ENCODE data around the gene ENTPD2.
"Not testable (repeated sequence)": the region's sequence is repeated elsewhere in the genome, so short reads cannot be mapped to it uniquely, and the experiment has no call there.

Gene ENTPD2

GRCh38 chr9:137045294-137046087 is 8.4 kb downstream of the ENTPD2 start:
- DNase-seq (ENCODE audit: low read depth) = peak; percentile 66

GRCh38 chr9:137044502-137045177 is 9.2 kb downstream of the ENTPD2 start:
- DNase-seq (ENCODE audit: low read depth) = no peak

- DNase-seq (ENCODE audit: low read depth) = no peak
These were observed 9.8 kb downstream of the ENTPD2 start for GRCh38 chr9:137044037-137044436.

GRCh38 chr9:137042751-137043727 is 10.8 kb downstream of the ENTPD2 start:
- no peak for DNase-seq (ENCODE audit: low read depth)

- no peak for DNase-seq (ENCODE audit: low read depth)
These were observed 12.7 kb downstream of the ENTPD2 start for GRCh38 chr9:137041124-137041523.

GRCh38 chr9:137040568-137040967 is 13.3 kb downstream of the ENTPD2 start:
- DNase-seq (ENCODE audit: low read depth) = no peak

- DNase-seq (ENCODE audit: low read depth) = no peak
These were observed 14.1 kb downstream of the ENTPD2 start for GRCh38 chr9:137039611-137040366.

GRCh38 chr9:137038916-137039315 is 14.9 kb downstream of the ENTPD2 start:
- no peak for DNase-seq (ENCODE audit: low read depth)

- DNase-seq (ENCODE audit: low read depth) = no peak
These were observed 16.4 kb downstream of the ENTPD2 start for GRCh38 chr9:137037483-137037882.

GRCh38 chr9:137037035-137037434 is 16.8 kb downstream of the ENTPD2 start:
- DNase-seq (ENCODE audit: low read depth) = no peak

GRCh38 chr9:137035937-137036336 is 17.9 kb downstream of the ENTPD2 start:
- DNase-seq (ENCODE audit: low read depth) = no peak

- no peak for DNase-seq (ENCODE audit: low read depth)
These were observed 18.4 kb downstream of the ENTPD2 start for GRCh38 chr9:137035507-137035834.

- peak; percentile 79 for DNase-seq (ENCODE audit: low read depth)
These were observed 19.0 kb downstream of the ENTPD2 start for GRCh38 chr9:137034709-137035506.

GRCh38 chr9:137034039-137034708 is 19.7 kb downstream of the ENTPD2 start:
- DNase-seq (ENCODE audit: low read depth) = no peak

GRCh38 chr9:137033481-137033880 is 20.4 kb downstream of the ENTPD2 start:
- DNase-seq (ENCODE audit: low read depth) = not testable (repeated sequence)

- DNase-seq (ENCODE audit: low read depth) = no peak
These were observed 21.0 kb downstream of the ENTPD2 start for GRCh38 chr9:137032858-137033257.

- DNase-seq (ENCODE audit: low read depth) = no peak
These were observed 21.8 kb downstream of the ENTPD2 start, which contains the start of gene FUT7 for GRCh38 chr9:137031904-137032640. TSS of gene FUT7 (minus strand) at chr9:137032088. CDS start at chr9:137031991, 97 bp downstream.

- no peak for DNase-seq (ENCODE audit: low read depth)
These were observed 23.0 kb downstream of the ENTPD2 start for GRCh38 chr9:137030538-137031527.
